Peyer's patch (tissue), 4 donors: ENCODE results near the gene TMEM171.

ENCODE experiments used
- POLR2A ChIP-seq, 2 donors: fragments of 450-650 bp; IDR thresholded peaks; one replicate each; pipeline ENCODE4 v1.5.1; 2017; ENCODE audit warnings: antibody characterized with exemption in 2 of 2, mild to moderate bottlenecking in 2 of 2, moderate library complexity in 2 of 2
- TF ChIP-seq, protein P1 (sequence below), 6 experiments: fragments of 450-650 bp in 4 of 6; fragments of 200-600 bp in 2 of 6; sonication (generic) in 1 of 6; IDR thresholded peaks; one replicate each; pipeline ENCODE4 v1.5.1; 2017 to 2019; ENCODE audit warnings: antibody characterized with exemption in 6 of 6, mild to moderate bottlenecking in 3 of 6, moderate library complexity in 1 of 6

DNA sequence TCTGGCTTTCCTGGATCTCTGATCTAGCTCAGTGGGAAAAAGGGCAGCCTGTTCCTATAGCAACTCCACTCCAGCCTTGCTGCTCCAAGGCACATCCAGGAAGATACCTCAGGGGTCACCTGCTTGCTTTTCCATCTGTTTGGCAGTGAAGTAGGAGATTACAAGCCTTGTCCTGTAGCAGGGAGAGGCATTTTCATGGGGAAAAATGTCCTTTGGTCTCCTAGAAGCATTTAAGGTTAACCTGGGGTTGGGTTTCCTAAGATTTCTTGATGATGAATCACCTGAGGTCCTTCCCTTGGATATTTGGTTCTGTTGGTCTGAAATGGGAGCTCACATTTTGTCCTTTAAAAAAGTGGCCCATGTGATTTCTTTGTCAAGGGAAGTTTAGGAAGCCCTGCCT is 51.1 kb downstream of the TMEM171 start:
- TF ChIP-seq, protein P1, sequence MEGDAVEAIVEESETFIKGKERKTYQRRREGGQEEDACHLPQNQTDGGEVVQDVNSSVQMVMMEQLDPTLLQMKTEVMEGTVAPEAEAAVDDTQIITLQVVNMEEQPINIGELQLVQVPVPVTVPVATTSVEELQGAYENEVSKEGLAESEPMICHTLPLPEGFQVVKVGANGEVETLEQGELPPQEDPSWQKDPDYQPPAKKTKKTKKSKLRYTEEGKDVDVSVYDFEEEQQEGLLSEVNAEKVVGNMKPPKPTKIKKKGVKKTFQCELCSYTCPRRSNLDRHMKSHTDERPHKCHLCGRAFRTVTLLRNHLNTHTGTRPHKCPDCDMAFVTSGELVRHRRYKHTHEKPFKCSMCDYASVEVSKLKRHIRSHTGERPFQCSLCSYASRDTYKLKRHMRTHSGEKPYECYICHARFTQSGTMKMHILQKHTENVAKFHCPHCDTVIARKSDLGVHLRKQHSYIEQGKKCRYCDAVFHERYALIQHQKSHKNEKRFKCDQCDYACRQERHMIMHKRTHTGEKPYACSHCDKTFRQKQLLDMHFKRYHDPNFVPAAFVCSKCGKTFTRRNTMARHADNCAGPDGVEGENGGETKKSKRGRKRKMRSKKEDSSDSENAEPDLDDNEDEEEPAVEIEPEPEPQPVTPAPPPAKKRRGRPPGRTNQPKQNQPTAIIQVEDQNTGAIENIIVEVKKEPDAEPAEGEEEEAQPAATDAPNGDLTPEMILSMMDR (IDR thresholded peaks at IDR 0.05) = no peak
- TF ChIP-seq POLR2A (IDR thresholded peaks at IDR 0.05) = no peak
